CD4-positive, CD25-positive, alpha-beta regulatory T cell (primary cell): ENCODE results near the gene ARHGAP8. TPM values are rescaled to one million over a fixed set of nuclear protein-coding genes. Genes with fewer than 3 reads are reported as not detected.

Experiments
- ATAC-seq, 2 donors: fragments of 150-1000 bp; cut with Tn5 transposase; one replicate each; pipeline ENCODE4 v1.10.0; 2021; ENCODE audit warnings: low read depth in 2 of 2, moderate number of reproducible peaks in 2 of 2, moderate library complexity in 1 of 2
- DNase-seq, 3 donors: peaks; one replicate each; pipeline versions ENCODE4 v3.0.0 to v3.0.0-alpha.2; 2012 to 2022; ENCODE audit warnings: mixed read lengths in 1 of 3
- H3K27ac ChIP-seq: one replicate; pipeline ENCODE4 v1.7.0; 2013; ENCODE audit warnings: mild to moderate bottlenecking, low read length; ENCODE audit not compliant: insufficient read depth, poor library complexity, severe bottlenecking
- H3K27me3 ChIP-seq: one replicate; pipeline ENCODE4 v1.7.0; 2013; ENCODE audit warnings: low read length; ENCODE audit not compliant: control insufficient read depth, insufficient read depth
- H3K36me3 ChIP-seq: one replicate; pipeline ENCODE4 v1.7.0; 2013; ENCODE audit warnings: mild to moderate bottlenecking, low read length, moderate library complexity; ENCODE audit not compliant: control insufficient read depth, insufficient read depth
- H3K4me1 ChIP-seq: 2 replicates; pipeline ENCODE4 v1.7.0; 2013; ENCODE audit warnings: mild to moderate bottlenecking, low read length; ENCODE audit not compliant: insufficient read depth, control insufficient read depth, poor library complexity, severe bottlenecking
- H3K4me3 ChIP-seq: one replicate; pipeline ENCODE4 v1.7.0; 2013; ENCODE audit warnings: low read depth, mild to moderate bottlenecking, low read length, moderate library complexity
- H3K9me3 ChIP-seq, 2 experiments: 1 replicate in 1 of 2; 2 replicates in 1 of 2; pipeline ENCODE4 v1.7.0; 2013; ENCODE audit warnings: low read length in 2 of 2, mild to moderate bottlenecking in 1 of 2, moderate library complexity in 1 of 2; ENCODE audit not compliant: control insufficient read depth in 2 of 2
- H3K27ac Mint-ChIP-seq, 3 donors: one replicate each; pipeline ENCODE4 v1.8.0; 2020 to 2022; ENCODE audit warnings: mild to moderate bottlenecking in 3 of 3, mixed read lengths in 3 of 3, moderate library complexity in 2 of 3
- H3K27me3 Mint-ChIP-seq: one replicate; pipeline ENCODE4 v1.8.0; 2022; ENCODE audit warnings: mild to moderate bottlenecking, mixed read lengths
- H3K36me3 Mint-ChIP-seq: one replicate; pipeline ENCODE4 v1.8.0; 2020; ENCODE audit warnings: mixed read lengths
- H3K4me1 Mint-ChIP-seq, 4 donors: one replicate each; pipeline ENCODE4 v1.8.0; 2020 to 2022; ENCODE audit warnings: mixed read lengths in 4 of 4, mild to moderate bottlenecking in 1 of 4
- H3K4me3 Mint-ChIP-seq, 4 donors: one replicate each; pipeline ENCODE4 v1.8.0; 2020 to 2022; ENCODE audit warnings: mild to moderate bottlenecking in 4 of 4, mixed read lengths in 4 of 4, moderate library complexity in 3 of 4
- H3K9me3 Mint-ChIP-seq, 7 donors: one replicate each; pipeline ENCODE4 v1.8.0; 2020 to 2022; ENCODE audit warnings: mixed read lengths in 7 of 7, mild to moderate bottlenecking in 3 of 7, moderate library complexity in 2 of 7
- polyA plus RNA-seq, 4 donors: library from polyadenylated mRNA; unstranded; fragments of 300-500 nt; fragmentation: Illumina TruSeq; gene quantifications; one replicate each; pipeline ENCODE4 v1.2.3, GENCODE V29; 2021
- total RNA-seq: library from RNA; stranded (reverse); gene quantifications from one replicate; pipeline ENCODE4 v1.2.3, GENCODE V29; 2022

The ARHGAP8 gene
- total and polyA plus RNA-seq, 5 donors from 2014 or later, result 0.18 to 2.6 (median 0.51) TPM; not detected in 1

GRCh38 chr22:44755956-44756361, 3.6 kb downstream of the ARHGAP8 start:
- DNase-seq (no peak), ATAC-seq (no peak)
- Histone ChIP-seq H3K27me3 (peaks cover 11% of the 10 kb centered on the region), H3K4me3 (no peak overlapping the region), H3K4me1 (peaks cover 6% of the 10 kb centered on the region), H3K27ac (no peak overlapping the region), H3K36me3 (no peaks in the 10 kb centered on the region), H3K9me3 (no peaks in the 10 kb centered on the region)
- H3K9me3 Mint-ChIP-seq, result peaks cover 0 to 2% (median 0%) of the 10 kb centered on the region in 7 donors
- H3K4me3 Mint-ChIP-seq, result no peak overlapping the region
- H3K27ac Mint-ChIP-seq, result no peak overlapping the region
- H3K36me3 Mint-ChIP-seq, result no peaks in the 10 kb centered on the region
- H3K27me3 Mint-ChIP-seq, result peaks cover 45% of the 10 kb centered on the region
- peaks cover 0 to 13% (median 0%) of the 10 kb centered on the region in 4 donors for H3K4me1 Mint-ChIP-seq

- Mint-ChIP-seq H3K9me3 (peaks cover 0 to 5% (median 2%) of the 10 kb centered on the region in 7 donors), H3K27ac (no peak overlapping the region), H3K4me3 (peak overlapping the region in 1 of 4 donors; percentile 21), H3K4me1 (peaks cover 0 to 5% (median 0%) of the 10 kb centered on the region in 4 donors), H3K27me3 (peaks cover 27% of the 10 kb centered on the region), H3K36me3 (no peaks in the 10 kb centered on the region)
- no peaks in the 10 kb centered on the region for H3K4me1 ChIP-seq
- DNase-seq (no peak), ATAC-seq (no peak)
- H3K27me3 ChIP-seq, result peaks cover 11% of the 10 kb centered on the region
- no peak overlapping the region for H3K27ac ChIP-seq
- H3K9me3 ChIP-seq, result no peaks in the 10 kb centered on the region
- H3K36me3 ChIP-seq, result no peaks in the 10 kb centered on the region
- no peak overlapping the region for H3K4me3 ChIP-seq
Observed at GRCh38 chr22:44758344-44758973, 6.1 kb downstream of the ARHGAP8 start.

GRCh38 chr22:44759001-44759400, 6.6 kb downstream of the ARHGAP8 start:
- no peak for ATAC-seq
- H3K4me1 Mint-ChIP-seq, result peaks cover 0 to 3% (median 0%) of the 10 kb centered on the region in 4 donors
- H3K4me3 ChIP-seq, result no peak overlapping the region

GRCh38 chr22:44759430-44760310, 7.3 kb downstream of the ARHGAP8 start:
- DNase-seq, result no peak
- Histone ChIP-seq H3K27ac (no peak overlapping the region), H3K4me1 (no peaks in the 10 kb centered on the region), H3K36me3 (no peaks in the 10 kb centered on the region), H3K27me3 (peaks cover 5% of the 10 kb centered on the region), H3K9me3 (no peaks in the 10 kb centered on the region), H3K4me3 (no peak overlapping the region)
- Mint-ChIP-seq H3K27me3 (peaks cover 15% of the 10 kb centered on the region), H3K4me1 (no peaks in the 10 kb centered on the region), H3K9me3 (peaks cover 0 to 5% (median 1%) of the 10 kb centered on the region in 7 donors), H3K36me3 (no peaks in the 10 kb centered on the region), H3K27ac (no peak overlapping the region), H3K4me3 (no peak overlapping the region)
- no peak for ATAC-seq

More at GRCh38 chr22:44759001-44759400, 6.6 kb downstream of the ARHGAP8 start:
- H3K27ac Mint-ChIP-seq, result no peak overlapping the region
- DNase-seq, result no peak
- H3K4me3 Mint-ChIP-seq, result no peak overlapping the region
- peaks cover 21% of the 10 kb centered on the region for H3K27me3 Mint-ChIP-seq
- no peaks in the 10 kb centered on the region for H3K36me3 Mint-ChIP-seq
- Histone ChIP-seq H3K27ac (no peak overlapping the region), H3K9me3 (no peaks in the 10 kb centered on the region), H3K4me1 (no peaks in the 10 kb centered on the region), H3K27me3 (peaks cover 6% of the 10 kb centered on the region), H3K36me3 (no peaks in the 10 kb centered on the region)
- H3K9me3 Mint-ChIP-seq, result peaks cover 0 to 5% (median 1%) of the 10 kb centered on the region in 7 donors

- Histone ChIP-seq H3K4me3 (no peak overlapping the region), H3K4me1 (no peaks in the 10 kb centered on the region), H3K27ac (no peak overlapping the region), H3K27me3 (no peaks in the 10 kb centered on the region), H3K9me3 (no peaks in the 10 kb centered on the region), H3K36me3 (no peaks in the 10 kb centered on the region)
- no peaks in the 10 kb centered on the region for H3K4me1 Mint-ChIP-seq
- ATAC-seq (no peak), DNase-seq (no peak)
- H3K4me3 Mint-ChIP-seq, result no peak overlapping the region
- no peak overlapping the region for H3K27ac Mint-ChIP-seq
- H3K9me3 Mint-ChIP-seq, result peaks cover 0 to 5% (median 1%) of the 10 kb centered on the region in 7 donors
- H3K27me3 Mint-ChIP-seq, result peaks cover 14% of the 10 kb centered on the region
- H3K36me3 Mint-ChIP-seq, result no peaks in the 10 kb centered on the region
Observed at GRCh38 chr22:44760476-44760875, 8.1 kb downstream of the ARHGAP8 start.

GRCh38 chr22:44761025-44761424, 8.7 kb downstream of the ARHGAP8 start:
- DNase-seq, result no peak
- Mint-ChIP-seq H3K9me3 (peaks cover 0 to 5% (median 1%) of the 10 kb centered on the region in 7 donors), H3K27me3 (peaks cover 10% of the 10 kb centered on the region), H3K4me1 (no peaks in the 10 kb centered on the region), H3K27ac (no peak overlapping the region), H3K36me3 (no peaks in the 10 kb centered on the region), H3K4me3 (no peak overlapping the region)
- Histone ChIP-seq H3K27ac (no peak overlapping the region), H3K36me3 (no peaks in the 10 kb centered on the region), H3K9me3 (no peaks in the 10 kb centered on the region), H3K4me1 (no peaks in the 10 kb centered on the region), H3K27me3 (no peaks in the 10 kb centered on the region), H3K4me3 (no peak overlapping the region)
- ATAC-seq, result no peak

- no peaks in the 10 kb centered on the region for H3K27me3 ChIP-seq
- Mint-ChIP-seq H3K4me3 (no peak overlapping the region), H3K36me3 (no peaks in the 10 kb centered on the region), H3K9me3 (peaks cover 0 to 5% (median 1%) of the 10 kb centered on the region in 7 donors), H3K27me3 (no peaks in the 10 kb centered on the region), H3K27ac (no peak overlapping the region), H3K4me1 (no peaks in the 10 kb centered on the region)
- no peaks in the 10 kb centered on the region for H3K9me3 ChIP-seq
- H3K4me1 ChIP-seq, result no peaks in the 10 kb centered on the region
- ATAC-seq, result no peak
- H3K27ac ChIP-seq, result no peak overlapping the region
- H3K36me3 ChIP-seq, result no peaks in the 10 kb centered on the region
- DNase-seq, result no peak
- H3K4me3 ChIP-seq, result no peak overlapping the region
Observed at GRCh38 chr22:44764373-44764772, 12.0 kb downstream of the ARHGAP8 start.
